K562 (cell line): ENCODE results near the gene MRGPRE.

Experiments
- ARID3A ChIP-seq: IDR thresholded peaks from 2 replicates; pipeline ENCODE4 v1.6.1; 2012; ENCODE audit warnings: low read depth, low read length, improper control_type of control experiment, borderline replicate concordance
- CEBPB ChIP-seq: fragments of 450-650 bp; IDR thresholded peaks from 2 replicates; pipeline ENCODE4 v1.6.1; 2016; ENCODE audit warnings: missing genetic modification characterization, missing compliant biosample characterization
- CTCF ChIP-seq, 3 experiments: IDR thresholded peaks in 2 of 3; conservative IDR thresholded peaks in 1 of 3; 2 replicates each; pipeline ENCODE4 v1.5.1; 2011 to 2012; ENCODE audit warnings: low read length in 3 of 3, mild to moderate bottlenecking in 3 of 3, control low read depth in 2 of 3, improper control_type of control experiment in 1 of 3, inconsistent platforms in 1 of 3, low read depth in 1 of 3, mixed read lengths in 1 of 3, moderate library complexity in 1 of 3; ENCODE audit not compliant: insufficient read depth in 2 of 3
- EGR1 ChIP-seq: fragments of 450-650 bp; conservative IDR thresholded peaks from 2 replicates; pipeline ENCODE4 v1.6.1; 2017; ENCODE audit warnings: mild to moderate bottlenecking
- EP300 ChIP-seq: IDR thresholded peaks from 2 replicates; pipeline ENCODE4 v1.6.1; 2012; ENCODE audit warnings: low read length, improper control_type of control experiment
- FOXP1 ChIP-seq: sonication (generic); formaldehyde crosslinking; IDR thresholded peaks from 2 replicates; pipeline ENCODE4 v1.8.0; 2022; ENCODE audit warnings: mild to moderate bottlenecking, missing genetic modification reagents
- HNRNPL ChIP-seq: fragments of 200-400 bp; formaldehyde crosslinking; IDR thresholded peaks from 2 replicates; pipeline ENCODE4 v1.6.1; 2017; ENCODE audit warnings: low read depth, mild to moderate bottlenecking, low read length
- ID3 ChIP-seq, 2 experiments: fragments of 250-450 bp in 1 of 2; fragments of 450-650 bp in 1 of 2; sonication (Bioruptor Pico) in 1 of 2; IDR thresholded peaks; 2 replicates each; pipeline versions ENCODE4 v1.6.1 to v1.8.0; 2016 to 2021; ENCODE audit warnings: mild to moderate bottlenecking in 2 of 2, moderate library complexity in 2 of 2, missing compliant biosample characterization in 1 of 2, missing genetic modification characterization in 1 of 2
- POLR2A ChIP-seq: fragments of 450-650 bp; conservative IDR thresholded peaks from 2 replicates; pipeline ENCODE4 v1.6.1; 2016
- RAD21 ChIP-seq, 2 experiments: fragments of 250-450 bp in 1 of 2; fragments of 450-650 bp in 1 of 2; sonication (Bioruptor Pico) in 1 of 2; formaldehyde crosslinking in 1 of 2; IDR thresholded peaks in 1 of 2; conservative IDR thresholded peaks in 1 of 2; 2 replicates each; pipeline versions ENCODE4 v1.4.0 to v1.8.0; 2020 to 2022; ENCODE audit warnings: mild to moderate bottlenecking in 2 of 2, moderate library complexity in 1 of 2
- SRF ChIP-seq, 2 experiments: fragments of 250-450, 450-650 bp in 1 of 2; sonication (Bioruptor Pico) in 1 of 2; sonication (generic) in 1 of 2; formaldehyde crosslinking; IDR thresholded peaks; 2 replicates each; pipeline versions ENCODE4 v1.5.0 to v1.5.1; 2020 to 2022; ENCODE audit warnings: mild to moderate bottlenecking in 1 of 2, missing genetic modification reagents in 1 of 2
- TAF9B ChIP-seq: fragments of 450-650 bp; IDR thresholded peaks from 2 replicates; pipeline ENCODE4 v1.6.1; 2018; ENCODE audit warnings: mild to moderate bottlenecking; ENCODE audit not compliant: partially characterized antibody
- ZBTB1 ChIP-seq: sonication (generic); formaldehyde crosslinking; IDR thresholded peaks from 2 replicates; pipeline ENCODE4 v1.8.1; 2023; ENCODE audit warnings: missing genetic modification reagents, low read depth, mild to moderate bottlenecking, borderline replicate concordance
- ZBTB34 ChIP-seq: fragments of 250-450 bp; sonication (Bioruptor Pico); IDR thresholded peaks from 2 replicates; pipeline ENCODE4 v1.8.0; 2021; ENCODE audit warnings: mild to moderate bottlenecking, moderate library complexity

GRCh38 chr11:3221408-3222002, 10.7 kb downstream of the MRGPRE start:
- TF ChIP-seq RAD21 (CRISPR knock-in tag; conservative IDR thresholded peaks at IDR 0.05 in 1 of 2, IDR thresholded peaks at IDR 0.05 in 1 of 2) (no peak), EGR1 (no peak), CTCF (IDR thresholded peaks at IDR 0.05 in 2 of 3, conservative IDR thresholded peaks at IDR 0.05 in 1 of 3; ENCODE audit: insufficient read depth in 2 of 3, low read depth in 1 of 3, low read length in 3 of 3) (no peak), POLR2A (no peak), HNRNPL (no peak), ZBTB34 (CRISPR knock-in tag) (no peak), SRF (CRISPR knock-in tag; IDR thresholded peaks at IDR 0.05) (no peak), ID3 (CRISPR knock-in tag; IDR thresholded peaks at IDR 0.05) (no peak), ID3 (tag; IDR thresholded peaks at IDR 0.05) (no peak), EP300 (no peak), ARID3A (no peak), TAF9B (no peak), FOXP1 (no peak), CEBPB (tag) (no peak), ZBTB1 (CRISPR knock-in tag) (no peak)
